ENCODE data around the gene SINHCAF. TPM values are rescaled to one million over a fixed set of nuclear protein-coding genes. Genes with fewer than 3 reads are reported as not detected.
A peak's percentile ranks its signal among the peaks of the same experiment; 100 is the strongest.

The SINHCAF gene
- total RNA-seq, 1 experiment from 2014 or later, result 68.8 TPM

DNA sequence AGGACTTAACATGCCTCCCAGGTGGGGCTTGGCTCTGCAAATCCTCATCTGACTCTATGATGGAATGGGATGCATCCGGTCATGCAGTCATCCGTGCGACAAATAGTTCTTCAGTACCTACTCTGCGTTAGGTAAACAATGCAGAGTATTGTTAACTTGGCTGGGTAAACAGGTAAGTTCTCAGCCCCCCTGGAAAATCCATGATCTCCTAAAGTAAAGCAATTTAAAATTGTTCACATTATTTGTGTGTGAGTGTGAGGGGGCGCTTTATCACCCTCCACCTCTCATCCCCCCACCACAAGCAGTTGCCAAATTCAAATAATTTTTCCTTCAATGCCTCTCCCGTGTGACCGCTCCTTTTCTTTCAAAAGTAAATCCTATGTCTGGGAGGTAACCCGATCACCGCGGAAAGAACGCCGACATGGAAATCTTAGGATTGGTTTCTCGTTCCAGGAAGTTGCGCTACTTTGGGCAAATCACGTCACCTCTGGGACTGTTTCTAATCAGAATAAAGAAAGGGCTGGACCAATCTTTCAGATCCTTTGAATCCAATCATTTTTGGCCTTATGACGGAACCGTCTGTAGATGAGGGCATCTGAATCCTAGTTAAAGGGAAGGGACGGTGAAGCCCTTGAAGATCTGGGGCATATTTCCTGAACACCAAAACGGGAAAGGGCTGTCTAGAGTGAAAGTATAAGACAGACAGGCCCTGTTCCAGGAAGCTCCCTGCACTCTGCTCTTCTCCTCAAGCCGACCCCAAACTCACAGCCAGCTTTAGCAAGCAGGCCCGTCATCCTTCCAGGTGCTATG is 44.0 kb upstream of the SINHCAF start:
- ChIA-PET POLR2A (no interaction called here), CTCF (interaction anchor here (0.6 to 1.2 kb wide), 2 partner anchors 118 to 942 kb away, joined by 3 read pairs; no protein-coding TSS in a partner anchor)
- DNase-seq (ENCODE audit: low read depth, low spot score) (no peak), ATAC-seq (peak; percentile 65)
- Histone ChIP-seq H3K27me3 (ENCODE audit: control insufficient read depth, insufficient read depth, low read length) (no peaks in the 10 kb centered on the region), H3K36me3 (ENCODE audit: control insufficient read depth, insufficient read depth, low read length) (no peaks in the 10 kb centered on the region), H3K4me3 (ENCODE audit: low read depth in 2 of 2, low read length in 2 of 2) (peak overlapping the region; percentile 32 to 58), H3K27ac (ENCODE audit: low read length) (peak overlapping the region; percentile 82), H3K4me1 (ENCODE audit: control insufficient read depth, insufficient read depth, low read length) (peaks cover 26% of the 10 kb centered on the region), H3K9me3 (ENCODE audit: control insufficient read depth, insufficient read depth, low read depth, low read length) (no peaks in the 10 kb centered on the region)
- BruUV-seq (replicated peaks), result no TSS peak
- intact Hi-C loops (cut with micrococcal nuclease; ENCODE audit: unreplicated experiment), result no loop called here
- TF ChIP-seq, protein P1, sequence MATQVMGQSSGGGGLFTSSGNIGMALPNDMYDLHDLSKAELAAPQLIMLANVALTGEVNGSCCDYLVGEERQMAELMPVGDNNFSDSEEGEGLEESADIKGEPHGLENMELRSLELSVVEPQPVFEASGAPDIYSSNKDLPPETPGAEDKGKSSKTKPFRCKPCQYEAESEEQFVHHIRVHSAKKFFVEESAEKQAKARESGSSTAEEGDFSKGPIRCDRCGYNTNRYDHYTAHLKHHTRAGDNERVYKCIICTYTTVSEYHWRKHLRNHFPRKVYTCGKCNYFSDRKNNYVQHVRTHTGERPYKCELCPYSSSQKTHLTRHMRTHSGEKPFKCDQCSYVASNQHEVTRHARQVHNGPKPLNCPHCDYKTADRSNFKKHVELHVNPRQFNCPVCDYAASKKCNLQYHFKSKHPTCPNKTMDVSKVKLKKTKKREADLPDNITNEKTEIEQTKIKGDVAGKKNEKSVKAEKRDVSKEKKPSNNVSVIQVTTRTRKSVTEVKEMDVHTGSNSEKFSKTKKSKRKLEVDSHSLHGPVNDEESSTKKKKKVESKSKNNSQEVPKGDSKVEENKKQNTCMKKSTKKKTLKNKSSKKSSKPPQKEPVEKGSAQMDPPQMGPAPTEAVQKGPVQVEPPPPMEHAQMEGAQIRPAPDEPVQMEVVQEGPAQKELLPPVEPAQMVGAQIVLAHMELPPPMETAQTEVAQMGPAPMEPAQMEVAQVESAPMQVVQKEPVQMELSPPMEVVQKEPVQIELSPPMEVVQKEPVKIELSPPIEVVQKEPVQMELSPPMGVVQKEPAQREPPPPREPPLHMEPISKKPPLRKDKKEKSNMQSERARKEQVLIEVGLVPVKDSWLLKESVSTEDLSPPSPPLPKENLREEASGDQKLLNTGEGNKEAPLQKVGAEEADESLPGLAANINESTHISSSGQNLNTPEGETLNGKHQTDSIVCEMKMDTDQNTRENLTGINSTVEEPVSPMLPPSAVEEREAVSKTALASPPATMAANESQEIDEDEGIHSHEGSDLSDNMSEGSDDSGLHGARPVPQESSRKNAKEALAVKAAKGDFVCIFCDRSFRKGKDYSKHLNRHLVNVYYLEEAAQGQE (IDR thresholded peaks at IDR 0.05; ENCODE audit: insufficient read depth in 1 of 2, low read depth in 2 of 2, low read length in 1 of 2), result no peak
- no peak for TF ChIP-seq POLR2AphosphoS5 (IDR thresholded peaks at IDR 0.05; ENCODE audit: low read depth, low read length)
- 0 out of 2 replicates have a peak, but pooled peaks have one; percentile 15 for TF ChIP-seq SIN3A (IDR thresholded peaks at IDR 0.05; ENCODE audit: borderline replicate concordance, insufficient read depth, low read depth, low read length)
- in situ Hi-C loops (cut with HindIII; ENCODE audit: low pct_unique_long_range_greater_than_20kb, low sequenced_read_pairs), result no loop called here

DNA sequence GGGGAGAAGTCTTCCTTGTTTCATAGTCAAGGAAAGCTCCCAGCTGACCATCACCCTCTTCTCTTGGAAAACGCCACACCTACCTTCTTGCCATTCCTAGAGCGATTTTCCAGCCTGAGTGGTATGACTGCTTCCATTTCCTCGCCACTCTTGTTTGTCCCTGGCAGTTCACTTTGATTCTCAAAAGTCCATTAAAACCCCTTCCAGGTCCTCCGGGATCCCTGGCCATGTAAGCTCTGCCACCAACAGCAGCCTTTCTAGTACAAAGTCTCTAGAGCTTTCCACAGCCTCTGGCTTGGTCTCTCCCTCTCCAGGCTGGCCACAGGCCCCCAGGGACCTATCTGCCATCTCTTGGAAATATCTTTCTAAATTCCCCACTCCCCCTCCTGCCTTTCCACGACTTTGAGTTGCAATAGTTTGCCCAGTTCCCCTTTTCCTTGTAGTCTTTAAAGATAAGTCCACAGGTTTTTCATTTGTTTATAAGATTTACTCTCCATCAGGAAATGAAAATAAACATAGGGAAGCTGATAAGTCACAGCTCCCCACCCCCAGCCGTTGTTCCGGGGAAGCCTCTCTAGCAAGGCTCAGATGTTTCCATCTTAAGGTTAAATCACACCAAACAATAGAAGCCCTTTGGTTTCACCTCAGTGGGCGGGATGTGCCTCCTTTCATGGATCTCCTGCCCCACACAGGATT is 42.9 kb upstream of the SINHCAF start:
- Histone ChIP-seq H3K36me3 (ENCODE audit: control insufficient read depth, insufficient read depth, low read length) (no peaks in the 10 kb centered on the region), H3K27me3 (ENCODE audit: control insufficient read depth, insufficient read depth, low read length) (no peaks in the 10 kb centered on the region), H3K27ac (ENCODE audit: low read length) (peak overlapping the region; percentile 13; the same call in 1 of the 2 replicates), H3K9me3 (ENCODE audit: control insufficient read depth, insufficient read depth, low read depth, low read length) (no peaks in the 10 kb centered on the region), H3K4me3 (ENCODE audit: low read depth in 2 of 2, low read length in 2 of 2) (peak overlapping the region in 1 of 2 experiments; percentile 5; a peak in 2 of 4 replicates), H3K4me1 (ENCODE audit: control insufficient read depth, insufficient read depth, low read length) (peaks cover 26% of the 10 kb centered on the region)
- DNase-seq (ENCODE audit: low read depth, low spot score), result no peak
- in situ Hi-C loops (cut with HindIII; ENCODE audit: low pct_unique_long_range_greater_than_20kb, low sequenced_read_pairs) (no loop called here), intact Hi-C loops (cut with micrococcal nuclease; ENCODE audit: unreplicated experiment) (no loop called here)
- TF ChIP-seq TCF7L2 (IDR thresholded peaks at IDR 0.05; ENCODE audit: low read depth, low read length) (no peak), SIN3A (IDR thresholded peaks at IDR 0.05; ENCODE audit: borderline replicate concordance, insufficient read depth, low read depth, low read length) (no peak), POLR2AphosphoS5 (IDR thresholded peaks at IDR 0.05; ENCODE audit: low read depth, low read length) (no peak)
- TF ChIP-seq, protein P1 (IDR thresholded peaks at IDR 0.05; ENCODE audit: insufficient read depth in 1 of 2, low read depth in 2 of 2, low read length in 1 of 2), result no peak
- TF ChIP-seq, protein P2, sequence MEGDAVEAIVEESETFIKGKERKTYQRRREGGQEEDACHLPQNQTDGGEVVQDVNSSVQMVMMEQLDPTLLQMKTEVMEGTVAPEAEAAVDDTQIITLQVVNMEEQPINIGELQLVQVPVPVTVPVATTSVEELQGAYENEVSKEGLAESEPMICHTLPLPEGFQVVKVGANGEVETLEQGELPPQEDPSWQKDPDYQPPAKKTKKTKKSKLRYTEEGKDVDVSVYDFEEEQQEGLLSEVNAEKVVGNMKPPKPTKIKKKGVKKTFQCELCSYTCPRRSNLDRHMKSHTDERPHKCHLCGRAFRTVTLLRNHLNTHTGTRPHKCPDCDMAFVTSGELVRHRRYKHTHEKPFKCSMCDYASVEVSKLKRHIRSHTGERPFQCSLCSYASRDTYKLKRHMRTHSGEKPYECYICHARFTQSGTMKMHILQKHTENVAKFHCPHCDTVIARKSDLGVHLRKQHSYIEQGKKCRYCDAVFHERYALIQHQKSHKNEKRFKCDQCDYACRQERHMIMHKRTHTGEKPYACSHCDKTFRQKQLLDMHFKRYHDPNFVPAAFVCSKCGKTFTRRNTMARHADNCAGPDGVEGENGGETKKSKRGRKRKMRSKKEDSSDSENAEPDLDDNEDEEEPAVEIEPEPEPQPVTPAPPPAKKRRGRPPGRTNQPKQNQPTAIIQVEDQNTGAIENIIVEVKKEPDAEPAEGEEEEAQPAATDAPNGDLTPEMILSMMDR (IDR thresholded peaks at IDR 0.05), result no peak
- ChIA-PET POLR2A (interaction anchor here (1.1 kb wide), 1 partner anchor 43 kb away, joined by 3 read pairs; the partner anchor contains the start of gene SINHCAF), CTCF (no interaction called here)
- BruUV-seq (replicated peaks), result no TSS peak
- peak; percentile 46; the same call in 1 of the 2 replicates for ATAC-seq

All from Panc1 (cell line).